HG02938 (cell line): Measurements from ENCODE around the gene SYNE4.
"Not testable (repeated sequence)": the region's sequence is repeated elsewhere in the genome, so short reads cannot be mapped to it uniquely, and the experiment has no call there.

ENCODE experiments used
- ATAC-seq: cut with Tn5 transposase; IDR thresholded peaks from one replicate; pipeline ENCODE4 v1.9.1; 2021; ENCODE audit warnings: mild to moderate bottlenecking, moderate library complexity; ENCODE audit not compliant: unreplicated experiment

SYNE4 gene

GRCh38 chr19:35990771-35991730 lies 17.6 kb downstream of the SYNE4 start:
- no peak for ATAC-seq

DNA sequence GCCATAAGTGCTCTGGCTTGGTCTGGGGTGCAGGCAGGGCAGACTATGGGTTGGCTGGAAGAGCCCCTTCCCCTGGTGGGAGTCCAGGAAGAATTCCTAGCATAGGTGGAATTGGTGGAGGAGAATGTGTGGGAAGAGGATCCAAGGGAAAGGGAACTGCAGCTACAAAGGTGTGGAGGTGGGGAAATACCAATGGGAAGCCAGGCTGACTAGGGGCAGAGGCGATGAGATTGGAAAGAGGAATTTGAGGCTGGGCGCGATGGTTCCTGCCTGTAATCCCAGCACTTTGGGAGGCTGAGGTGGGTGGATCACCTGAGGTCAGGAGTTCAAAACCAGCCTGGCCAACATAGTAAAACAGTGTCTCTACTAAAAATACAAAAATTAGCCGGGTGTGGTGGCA lies 18.5 kb downstream of the SYNE4 start:
- no peak for ATAC-seq

GRCh38 chr19:35988824-35989223 lies 19.8 kb downstream of the SYNE4 start:
- ATAC-seq = no peak

DNA sequence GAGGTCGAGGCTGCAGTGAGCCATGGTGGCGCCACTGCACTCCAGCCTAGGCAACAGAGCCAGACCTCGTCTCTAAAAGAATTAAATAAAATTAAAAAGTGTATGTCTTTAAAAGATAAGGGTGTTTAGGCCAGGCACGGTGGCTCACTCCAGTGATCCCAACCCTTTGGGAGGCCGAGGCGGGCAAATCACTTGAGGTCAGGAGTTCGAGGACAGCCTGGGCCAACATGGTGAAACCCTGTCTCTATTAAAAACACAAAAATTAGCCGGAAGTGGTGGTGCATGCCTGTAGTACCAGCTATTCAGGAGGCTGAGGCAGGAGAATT lies 21.1 kb downstream of the SYNE4 start:
- no peak for ATAC-seq

- ATAC-seq = no peak
These were observed 21.7 kb downstream of the SYNE4 start for GRCh38 chr19:35986664-35987570.

- ATAC-seq = no peak
These were observed 22.5 kb downstream of the SYNE4 start for GRCh38 chr19:35986111-35986510.

DNA sequence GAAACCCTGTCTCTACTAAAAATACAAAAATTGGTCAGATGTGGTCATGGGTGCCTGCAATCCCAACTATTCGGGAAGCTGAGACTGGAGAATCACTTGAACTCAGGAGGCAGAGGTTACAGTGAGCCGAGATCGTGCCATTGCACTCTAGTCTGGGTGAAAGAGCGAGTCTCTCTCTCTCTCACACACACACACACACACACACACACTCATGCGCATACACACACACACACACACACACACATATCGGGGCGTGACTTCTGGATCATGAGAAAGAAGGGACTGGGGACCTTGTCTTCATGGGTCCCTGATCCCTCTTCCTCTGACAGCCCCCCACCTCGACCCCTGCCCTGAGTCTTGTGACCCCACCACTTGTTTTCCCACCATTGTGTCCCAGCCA lies 25.4 kb downstream of the SYNE4 start:
- no peak for ATAC-seq

- ATAC-seq = not testable (repeated sequence)
These were observed 27.6 kb downstream of the SYNE4 start for GRCh38 chr19:35980997-35981396.

DNA sequence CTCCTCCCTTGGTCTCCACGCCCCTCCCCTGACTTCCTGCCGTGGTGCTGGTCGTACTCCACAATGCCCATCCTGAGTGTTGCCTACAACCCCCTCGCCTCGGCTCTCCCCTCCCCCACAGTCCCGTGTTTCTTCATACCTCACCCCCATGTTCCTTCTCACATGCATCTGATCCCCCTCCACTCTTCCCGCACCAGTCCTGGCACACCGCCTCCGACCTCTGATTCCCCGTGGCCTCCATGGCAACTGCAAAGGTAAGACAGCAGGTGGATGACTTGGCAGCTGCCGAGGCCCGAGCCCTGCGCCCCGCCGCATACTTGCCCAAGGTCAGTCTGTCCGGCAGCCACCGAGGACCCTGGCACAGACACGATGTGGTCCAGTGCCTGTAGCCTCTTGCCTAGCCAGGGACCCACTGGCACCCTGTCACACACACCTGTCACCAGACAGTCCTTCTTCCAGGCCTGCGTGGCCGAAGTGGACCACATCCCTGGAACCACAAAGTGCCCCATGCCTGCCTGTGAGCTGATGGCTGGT lies 29.7 kb downstream of the SYNE4 start:
- no peak for ATAC-seq

DNA sequence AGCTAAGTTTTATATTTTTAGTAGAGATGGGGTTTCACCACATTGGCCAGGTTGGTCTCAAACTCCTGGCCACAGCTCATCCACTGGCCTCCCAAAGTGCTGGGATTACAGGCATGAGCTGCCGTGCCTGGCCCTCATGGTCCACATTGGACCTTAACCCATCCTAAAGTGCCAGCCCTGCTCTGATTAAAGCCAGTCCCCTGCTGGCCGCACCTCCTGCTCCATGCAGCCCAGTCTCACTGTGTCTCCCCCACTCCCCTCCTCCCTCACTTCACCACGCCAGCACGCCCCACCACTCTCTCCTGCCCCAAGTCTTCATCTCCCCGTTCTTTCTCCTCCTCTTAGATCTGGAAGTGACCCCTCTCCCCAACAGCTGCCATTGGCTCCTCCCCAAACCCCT lies 30.3 kb downstream of the SYNE4 start:
- no peak for ATAC-seq

DNA sequence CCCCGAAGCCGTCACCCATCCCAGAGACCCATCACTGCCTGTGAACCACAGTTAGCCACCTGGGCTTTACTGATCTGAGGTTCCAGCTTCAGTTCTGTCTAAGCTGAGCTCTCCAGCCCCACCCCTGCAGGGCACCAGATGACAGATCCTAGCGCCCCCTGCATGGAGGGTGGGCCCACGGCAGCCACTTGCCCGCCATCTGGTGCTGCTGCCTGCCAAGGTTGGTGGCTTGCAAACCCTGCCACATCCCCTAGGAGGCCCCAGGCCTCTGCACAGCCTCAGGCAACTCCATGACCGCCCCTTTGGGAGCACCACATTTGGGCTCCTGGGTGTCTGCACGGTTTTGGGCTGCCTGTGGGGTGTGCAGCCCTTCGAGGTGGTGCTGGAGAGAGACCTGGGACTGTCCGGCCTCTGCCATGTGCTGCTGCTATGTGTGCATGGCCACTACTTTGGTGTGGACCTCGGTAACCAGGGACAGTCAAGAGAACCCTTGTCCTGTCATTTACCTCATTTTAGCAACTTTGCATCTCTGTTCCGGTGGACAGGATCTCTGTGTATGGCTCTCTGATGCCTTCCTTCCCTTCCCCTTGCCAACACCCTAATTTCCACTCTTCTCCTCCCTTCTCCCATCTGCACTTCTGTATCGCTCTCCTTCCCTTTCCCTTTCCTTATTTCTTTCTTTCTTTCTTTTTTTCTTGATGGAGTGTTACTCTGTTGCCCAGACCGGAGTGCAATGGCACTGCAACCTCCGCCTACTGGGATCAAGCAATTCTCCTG lies 31.0 kb downstream of the SYNE4 start:
- ATAC-seq = no peak

DNA sequence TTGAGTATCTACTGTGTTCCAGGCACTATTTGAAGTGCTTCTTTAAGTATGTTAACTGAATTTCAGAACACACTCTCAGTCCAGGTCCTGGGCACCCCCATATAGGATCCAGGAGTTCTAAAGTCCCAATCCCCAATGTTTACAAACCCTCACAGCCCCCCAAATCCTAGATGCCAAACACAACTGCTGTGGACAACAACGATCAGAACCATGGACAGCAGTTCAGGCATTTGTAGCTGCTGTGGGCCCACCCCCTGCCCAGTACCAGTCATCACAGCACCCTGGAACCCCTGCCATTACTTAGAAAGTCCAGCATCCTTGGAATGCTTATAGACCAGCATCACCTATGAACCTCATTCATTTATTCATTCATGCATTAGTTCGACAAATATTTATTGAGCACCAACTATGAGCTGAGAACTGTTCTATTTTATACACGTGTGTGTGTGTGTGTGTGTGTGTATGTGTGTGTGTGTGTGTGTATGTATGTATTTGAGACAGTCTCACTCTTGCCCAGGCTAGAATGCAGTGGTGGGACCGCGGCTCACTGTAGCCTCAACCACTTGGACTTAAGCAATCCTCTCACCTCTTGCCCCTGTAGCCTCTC lies 32.9 kb downstream of the SYNE4 start:
- no peak for ATAC-seq

GRCh38 chr19:35973487-35973886 lies 35.1 kb downstream of the SYNE4 start:
- no peak for ATAC-seq

- ATAC-seq = no peak
These were observed 41.8 kb downstream of the SYNE4 start for GRCh38 chr19:35966771-35967170.

DNA sequence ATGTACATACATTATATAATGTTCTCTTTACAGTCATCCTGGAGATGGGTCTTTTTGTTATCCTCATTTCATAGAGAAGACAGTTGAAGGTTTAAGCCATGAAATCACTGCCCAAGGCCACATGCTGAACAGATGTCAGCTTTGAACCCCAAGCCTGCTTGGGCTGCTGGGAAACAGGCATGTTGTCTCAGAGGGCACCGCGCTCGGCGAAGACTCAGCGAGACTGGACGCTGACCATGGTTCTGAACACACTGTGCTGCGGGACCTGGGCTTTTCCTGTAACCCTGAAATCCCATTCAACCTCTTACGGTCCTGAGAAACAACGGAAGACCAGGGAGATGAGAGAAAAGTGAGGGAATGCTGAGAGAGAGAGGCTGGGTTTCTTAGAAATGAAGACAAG lies 45.1 kb downstream of the SYNE4 start:
- no peak for ATAC-seq

DNA sequence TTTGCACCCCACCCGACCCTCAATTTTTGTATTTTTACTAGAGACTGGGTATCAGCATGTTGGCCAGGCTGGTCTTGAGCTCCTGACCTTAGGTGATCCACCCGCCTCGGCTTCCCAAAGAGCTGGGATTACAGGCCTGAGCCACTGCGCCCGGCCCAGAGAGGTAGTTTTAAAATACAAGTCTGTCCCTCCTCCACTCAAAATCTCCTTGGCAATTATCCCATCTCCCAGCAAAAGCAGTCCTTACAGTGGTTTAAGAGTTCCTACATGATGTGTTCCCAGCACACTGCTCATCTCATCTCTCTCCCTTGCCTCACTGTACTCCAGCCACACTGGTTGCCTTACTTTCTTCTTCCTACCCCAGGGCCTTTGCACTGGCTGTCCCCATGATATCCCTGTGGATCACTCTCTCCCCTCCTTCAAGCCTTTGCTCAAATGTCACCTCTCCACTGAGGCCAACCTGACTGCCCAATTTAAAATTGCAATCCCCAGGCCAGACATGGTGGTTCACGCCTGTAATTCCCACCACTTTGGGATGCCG lies 48.1 kb downstream of the SYNE4 start:
- ATAC-seq = no peak

DNA sequence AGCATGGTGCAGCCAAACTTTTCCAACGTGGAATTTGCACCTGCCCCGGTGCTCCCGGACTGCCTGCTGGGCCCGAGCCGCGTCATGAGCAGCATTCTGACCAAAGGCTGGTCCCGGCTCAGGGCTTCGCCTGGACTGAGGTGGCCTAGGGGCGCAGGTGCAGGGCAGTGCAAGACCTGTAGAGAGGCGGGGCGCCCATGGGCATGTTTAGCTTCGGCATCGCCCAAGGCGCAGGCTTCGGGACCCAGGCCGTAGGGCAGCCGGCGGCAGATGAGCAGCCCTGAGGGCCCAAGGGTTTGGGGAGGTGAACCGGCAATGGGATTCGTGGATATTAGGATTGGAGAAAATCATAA lies 48.7 kb downstream of the SYNE4 start:
- no peak for ATAC-seq

DNA sequence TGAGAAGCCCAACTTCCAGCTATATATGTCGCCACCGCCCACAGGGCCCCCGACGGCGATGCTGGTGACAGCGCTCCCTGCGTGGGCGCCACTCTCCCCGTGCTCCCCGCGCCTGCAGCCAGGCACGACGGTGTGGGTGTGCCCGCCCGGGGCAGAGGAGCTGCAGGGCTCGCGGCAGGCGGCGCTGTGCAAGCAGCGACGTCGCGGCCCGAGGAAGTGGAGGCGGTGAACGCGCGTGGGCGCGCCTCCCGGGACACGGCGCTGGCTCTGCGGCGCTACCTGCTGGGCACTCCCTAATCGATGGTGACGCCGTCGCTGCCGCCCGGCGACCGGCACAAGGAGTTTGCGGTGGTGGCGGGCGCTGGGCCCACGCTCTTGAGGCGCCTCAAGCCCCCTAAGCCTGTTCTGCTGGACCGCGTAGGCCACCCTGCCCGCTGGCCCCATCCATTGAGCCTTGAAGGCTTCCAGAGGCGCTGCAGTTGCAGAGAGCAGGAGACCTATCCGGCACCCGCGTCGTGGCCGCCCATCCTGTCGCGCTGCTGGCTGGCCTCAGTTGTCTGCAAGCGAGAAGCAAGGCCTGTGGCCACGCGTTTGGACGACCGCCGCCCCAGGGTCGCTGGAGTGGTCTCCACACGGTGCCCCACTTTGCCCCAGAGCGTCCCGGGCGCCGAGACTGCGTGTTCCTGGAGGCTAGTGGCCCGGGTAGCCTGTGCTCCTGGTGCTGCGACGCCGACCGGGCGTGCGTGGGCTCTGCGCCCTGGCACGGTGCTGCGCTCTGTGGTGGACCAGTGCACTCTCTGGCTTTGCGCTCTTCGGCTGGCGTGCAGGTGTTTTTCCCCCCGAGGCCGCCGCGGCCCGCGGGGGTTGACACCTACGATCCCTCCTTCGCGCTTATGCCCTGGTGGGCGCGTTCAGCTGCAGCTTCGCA lies 49.3 kb downstream of the SYNE4 start:
- ATAC-seq = no peak

DNA sequence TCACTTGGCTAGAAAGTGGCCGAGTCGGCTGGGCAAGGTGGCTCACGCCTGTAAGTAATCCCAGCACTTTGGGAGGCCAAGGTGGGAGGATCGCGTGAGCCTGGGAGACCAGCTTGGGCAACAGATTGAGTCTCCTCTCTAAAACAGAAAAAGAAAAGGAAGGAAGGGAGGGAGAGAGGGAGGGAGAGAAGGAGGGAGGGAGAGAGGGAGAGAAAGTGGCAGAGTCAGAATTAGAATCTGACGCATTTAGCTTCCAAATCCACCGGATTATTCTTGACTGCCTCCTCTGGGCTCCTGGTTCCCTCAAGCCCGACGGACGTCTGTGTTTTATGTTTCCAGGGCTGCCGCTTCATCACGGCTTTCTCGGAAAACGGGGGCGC lies 50.0 kb downstream of the SYNE4 start:
- ATAC-seq = no peak
